IPS-20b (cell line): ENCODE measurements around the gene ABCC10.
"Not testable (repeated sequence)": the region's sequence is repeated elsewhere in the genome, so short reads cannot be mapped to it uniquely, and the experiment has no call there.

ENCODE experiments used
- H3K27ac ChIP-seq: one replicate; pipeline ENCODE4 v1.5.1; 2013; ENCODE audit warnings: low read length
- H3K27me3 ChIP-seq: 2 replicates; pipeline ENCODE4 v1.6.1; 2013; ENCODE audit warnings: mild to moderate bottlenecking, low read length, inconsistent platforms; ENCODE audit not compliant: insufficient read depth
- H3K36me3 ChIP-seq: 2 replicates; pipeline ENCODE4 v1.6.1; 2013; ENCODE audit warnings: low read depth, mild to moderate bottlenecking, inconsistent platforms, low read length, moderate library complexity; ENCODE audit not compliant: insufficient read depth
- H3K4me1 ChIP-seq: 2 replicates; pipeline ENCODE4 v1.6.1; 2013; ENCODE audit warnings: mild to moderate bottlenecking, control low read depth, inconsistent platforms, low read length, moderate library complexity; ENCODE audit not compliant: insufficient read depth
- H3K4me3 ChIP-seq: 2 replicates; pipeline ENCODE4 v1.5.1; 2013; ENCODE audit warnings: mild to moderate bottlenecking, low read length, inconsistent platforms
- H3K9ac ChIP-seq: 2 replicates; pipeline ENCODE4 v1.6.1; 2013; ENCODE audit warnings: low read depth, mild to moderate bottlenecking, inconsistent platforms, low read length, moderate library complexity
- H3K9me3 ChIP-seq: 2 replicates; pipeline ENCODE4 v1.6.1; 2013; ENCODE audit warnings: mild to moderate bottlenecking, low read depth, low read length, inconsistent platforms; ENCODE audit not compliant: insufficient read depth

ABCC10 gene

GRCh38 chr6:43451939-43452338, 24.6 kb downstream of the ABCC10 start:
- Histone ChIP-seq H3K27me3 (peaks cover 31% of the 10 kb centered on the region), H3K9ac (no peak overlapping the region), H3K4me3 (no peak overlapping the region), H3K36me3 (peaks cover 27% of the 10 kb centered on the region), H3K27ac (no peak overlapping the region), H3K9me3 (no peaks in the 10 kb centered on the region), H3K4me1 (no peaks in the 10 kb centered on the region)

- no peaks in the 10 kb centered on the region for H3K9me3 ChIP-seq
- H3K4me1 ChIP-seq, result no peaks in the 10 kb centered on the region
- no peak overlapping the region for H3K4me3 ChIP-seq
- no peak overlapping the region for H3K9ac ChIP-seq
- peaks cover 38% of the 10 kb centered on the region for H3K27me3 ChIP-seq
- peaks cover 24% of the 10 kb centered on the region for H3K36me3 ChIP-seq
- H3K27ac ChIP-seq, result no peak overlapping the region
These were observed 25.6 kb downstream of the ABCC10 start for GRCh38 chr6:43452896-43453295.

GRCh38 chr6:43453831-43454230, 26.5 kb downstream of the ABCC10 start:
- Histone ChIP-seq H3K27me3 (peaks cover 38% of the 10 kb centered on the region), H3K9me3 (no peaks in the 10 kb centered on the region), H3K9ac (no peak overlapping the region), H3K36me3 (peaks cover 14% of the 10 kb centered on the region), H3K4me1 (no peaks in the 10 kb centered on the region), H3K27ac (no peak overlapping the region), H3K4me3 (no peak overlapping the region)

- Histone ChIP-seq H3K4me3 (peak overlapping the region; percentile 64; the same call in 1 of the 2 replicates), H3K9ac (no peak overlapping the region), H3K27ac (no peak overlapping the region), H3K36me3 (peaks cover 12% of the 10 kb centered on the region), H3K27me3 (peaks cover 40% of the 10 kb centered on the region), H3K9me3 (no peaks in the 10 kb centered on the region), H3K4me1 (no peaks in the 10 kb centered on the region)
These were observed 27.0 kb downstream of the ABCC10 start for GRCh38 chr6:43454290-43454695.

- Histone ChIP-seq H3K4me1 (no peaks in the 10 kb centered on the region), H3K27ac (no peak overlapping the region), H3K36me3 (peaks cover 5% of the 10 kb centered on the region; the same call in 1 of the 2 replicates), H3K27me3 (peaks cover 46% of the 10 kb centered on the region), H3K9me3 (no peaks in the 10 kb centered on the region), H3K9ac (no peak overlapping the region), H3K4me3 (peak overlapping the region; percentile 64; the same call in 1 of the 2 replicates)
These were observed 27.6 kb downstream of the ABCC10 start for GRCh38 chr6:43454696-43455530.

- H3K4me1 ChIP-seq, result no peaks in the 10 kb centered on the region
- peaks cover 49% of the 10 kb centered on the region for H3K27me3 ChIP-seq
- peak within 1 kb of the TSS; percentile 64; the same call in 1 of the 2 replicates for H3K4me3 ChIP-seq
- H3K9ac ChIP-seq, result no peak within 1 kb of the TSS
- H3K9me3 ChIP-seq, result no peaks in the 10 kb centered on the region
- H3K27ac ChIP-seq, result no peak within 1 kb of the TSS
- no peaks in the 10 kb centered on the region for H3K36me3 ChIP-seq
These were observed 28.4 kb downstream of the ABCC10 start, which contains the start of gene DLK2 for GRCh38 chr6:43455531-43456428. DLK2 (minus strand) TSS chr6:43455548; CDS start chr6:43454825, 723 bp downstream.

GRCh38 chr6:43457643-43458042, 30.3 kb downstream of the ABCC10 start:
- Histone ChIP-seq H3K27ac (no peak overlapping the region), H3K27me3 (peaks cover 58% of the 10 kb centered on the region), H3K9ac (no peak overlapping the region), H3K4me1 (no peaks in the 10 kb centered on the region), H3K4me3 (no peak overlapping the region), H3K36me3 (no peaks in the 10 kb centered on the region), H3K9me3 (no peaks in the 10 kb centered on the region)

- not testable (repeated sequence) for H3K4me3 ChIP-seq, H3K27ac ChIP-seq, H3K36me3 ChIP-seq, H3K9ac ChIP-seq, H3K9me3 ChIP-seq, H3K4me1 ChIP-seq
- H3K27me3 ChIP-seq, result peaks cover 59% of the 10 kb centered on the region
These were observed 30.8 kb downstream of the ABCC10 start for GRCh38 chr6:43458154-43458553.

GRCh38 chr6:43459535-43459934, 32.2 kb downstream of the ABCC10 start:
- Histone ChIP-seq H3K27me3 (peaks cover 51% of the 10 kb centered on the region), H3K4me1 (no peaks in the 10 kb centered on the region), H3K27ac (no peak overlapping the region), H3K4me3 (no peak overlapping the region), H3K36me3 (no peaks in the 10 kb centered on the region), H3K9ac (no peak overlapping the region), H3K9me3 (no peaks in the 10 kb centered on the region)

- Histone ChIP-seq H3K4me3 (no peak overlapping the region), H3K9ac (no peak overlapping the region), H3K27ac (no peak overlapping the region), H3K27me3 (peaks cover 46% of the 10 kb centered on the region), H3K4me1 (no peaks in the 10 kb centered on the region), H3K9me3 (no peaks in the 10 kb centered on the region), H3K36me3 (no peaks in the 10 kb centered on the region)
These were observed 32.7 kb downstream of the ABCC10 start for GRCh38 chr6:43460032-43460431.

- Histone ChIP-seq H3K4me3 (no peak overlapping the region), H3K4me1 (no peaks in the 10 kb centered on the region), H3K36me3 (no peaks in the 10 kb centered on the region), H3K9me3 (no peaks in the 10 kb centered on the region), H3K27me3 (peaks cover 28% of the 10 kb centered on the region), H3K9ac (no peak overlapping the region), H3K27ac (no peak overlapping the region)
These were observed 34.6 kb downstream of the ABCC10 start for GRCh38 chr6:43461936-43462335.
